ENCODE results near the gene SGCA. TPM values are rescaled to one million over a fixed set of nuclear protein-coding genes. Genes with fewer than 3 reads are reported as not detected.
A peak's percentile ranks its signal among the peaks of the same experiment; 100 is the strongest.

The SGCA gene
- total RNA-seq, 1 donor from 2014 or later = 12.0 TPM

- Mint-ChIP-seq H3K4me3 (ENCODE audit: unreplicated experiment) (peak overlapping the region; percentile 96), H3K36me3 (ENCODE audit: unreplicated experiment) (peaks cover 70% of the 10 kb centered on the region), H3K27me3 (ENCODE audit: unreplicated experiment) (no peaks in the 10 kb centered on the region), H3K4me1 (ENCODE audit: unreplicated experiment) (peaks cover 72% of the 10 kb centered on the region), H3K9me3 (ENCODE audit: unreplicated experiment) (no peaks in the 10 kb centered on the region), H3K27ac (ENCODE audit: unreplicated experiment) (peak overlapping the region; percentile 100)
- no peak for DNase-seq (ENCODE audit: extremely low spot score, unreplicated experiment)
- peak; percentile 59 for TF ChIP-seq CTCF (IDR thresholded peaks at IDR 0.05)
These were observed 32.3 kb downstream of the SGCA start for GRCh38 chr17:50198026-50198669.

- Mint-ChIP-seq H3K4me3 (ENCODE audit: unreplicated experiment) (peak overlapping the region; percentile 96), H3K27me3 (ENCODE audit: unreplicated experiment) (no peaks in the 10 kb centered on the region), H3K4me1 (ENCODE audit: unreplicated experiment) (peaks cover 72% of the 10 kb centered on the region), H3K27ac (ENCODE audit: unreplicated experiment) (peak overlapping the region; percentile 100), H3K36me3 (ENCODE audit: unreplicated experiment) (peaks cover 59% of the 10 kb centered on the region), H3K9me3 (ENCODE audit: unreplicated experiment) (no peaks in the 10 kb centered on the region)
- no peak for DNase-seq (ENCODE audit: extremely low spot score, unreplicated experiment)
- no peak for TF ChIP-seq CTCF (IDR thresholded peaks at IDR 0.05)
These were observed 33.5 kb downstream of the SGCA start for GRCh38 chr17:50199211-50199802.

GRCh38 chr17:50199803-50200456, 34.1 kb downstream of the SGCA start:
- peaks cover 74% of the 10 kb centered on the region for H3K4me1 Mint-ChIP-seq (ENCODE audit: unreplicated experiment)
- peaks cover 57% of the 10 kb centered on the region for H3K36me3 Mint-ChIP-seq (ENCODE audit: unreplicated experiment)
- no peak for TF ChIP-seq CTCF (IDR thresholded peaks at IDR 0.05)
- no peaks in the 10 kb centered on the region for H3K9me3 Mint-ChIP-seq (ENCODE audit: unreplicated experiment)
- H3K4me3 Mint-ChIP-seq (ENCODE audit: unreplicated experiment) = peak overlapping the region; percentile 96
- no peaks in the 10 kb centered on the region for H3K27me3 Mint-ChIP-seq (ENCODE audit: unreplicated experiment)
- peak; percentile 95 for DNase-seq (ENCODE audit: extremely low spot score, unreplicated experiment)
- H3K27ac Mint-ChIP-seq (ENCODE audit: unreplicated experiment) = peak overlapping the region; percentile 100

GRCh38 chr17:50200457-50201275, 34.9 kb downstream of the SGCA start:
- Mint-ChIP-seq H3K9me3 (ENCODE audit: unreplicated experiment) (no peaks in the 10 kb centered on the region), H3K36me3 (ENCODE audit: unreplicated experiment) (peaks cover 51% of the 10 kb centered on the region), H3K4me1 (ENCODE audit: unreplicated experiment) (peaks cover 74% of the 10 kb centered on the region), H3K27me3 (ENCODE audit: unreplicated experiment) (no peaks in the 10 kb centered on the region), H3K27ac (ENCODE audit: unreplicated experiment) (peak overlapping the region; percentile 100), H3K4me3 (ENCODE audit: unreplicated experiment) (peak overlapping the region; percentile 96)
- peak; percentile 99 for TF ChIP-seq CTCF (IDR thresholded peaks at IDR 0.05)
- DNase-seq (ENCODE audit: extremely low spot score, unreplicated experiment) = peak; percentile 97
